Mesenchymal stem cell (in vitro differentiated cells and primary cell): ENCODE results near the gene STEAP1B.
"Not testable (repeated sequence)": the region's sequence is repeated elsewhere in the genome, so short reads cannot be mapped to it uniquely, and the experiment has no call there.

Source experiments
- DNase-seq: peaks from one replicate; pipeline ENCODE4 v3.0.0-alpha.2; 2013
- H2AFZ ChIP-seq: one replicate; pipeline ENCODE4 v1.6.1; 2013; ENCODE audit warnings: low read depth, mild to moderate bottlenecking, control low read depth, inconsistent platforms, low read length, moderate library complexity
- H2AK5ac ChIP-seq: 2 replicates; pipeline ENCODE4 v1.6.1; 2013; ENCODE audit warnings: low read length, moderate library complexity, mild to moderate bottlenecking, inconsistent platforms; ENCODE audit not compliant: severe bottlenecking
- H2BK120ac ChIP-seq: one replicate; pipeline ENCODE4 v1.6.1; 2013; ENCODE audit warnings: low read depth, mild to moderate bottlenecking, inconsistent platforms, low read length, moderate library complexity
- H2BK12ac ChIP-seq, 2 experiments: one replicate each; pipeline ENCODE4 v1.6.1; 2013; ENCODE audit warnings: inconsistent platforms in 2 of 2, low read length in 2 of 2, mild to moderate bottlenecking in 2 of 2, moderate library complexity in 2 of 2, control low read depth in 1 of 2
- H2BK15ac ChIP-seq: one replicate; pipeline ENCODE4 v1.6.1; 2013; ENCODE audit warnings: mild to moderate bottlenecking, low read depth, inconsistent platforms; ENCODE audit not compliant: poor library complexity, severe bottlenecking
- H2BK5ac ChIP-seq: 2 replicates; pipeline ENCODE4 v1.6.1; 2013; ENCODE audit warnings: low read depth, mild to moderate bottlenecking, low read length, control low read depth, inconsistent platforms; ENCODE audit not compliant: poor library complexity, severe bottlenecking
- H3K14ac ChIP-seq, 2 experiments: one replicate each; pipeline ENCODE4 v1.6.1; 2013; ENCODE audit warnings: inconsistent platforms in 2 of 2, low read length in 2 of 2, control low read depth in 1 of 2, mild to moderate bottlenecking in 1 of 2, moderate library complexity in 1 of 2
- H3K18ac ChIP-seq, 2 experiments: one replicate each; pipeline ENCODE4 v1.6.1; 2013; ENCODE audit warnings: inconsistent platforms in 2 of 2, low read length in 2 of 2, control low read depth in 1 of 2, low read depth in 1 of 2, mild to moderate bottlenecking in 1 of 2
- H3K23ac ChIP-seq, 2 experiments: one replicate each; pipeline ENCODE4 v1.6.1; 2013; ENCODE audit warnings: inconsistent platforms in 2 of 2, low read length in 2 of 2, mild to moderate bottlenecking in 2 of 2, moderate library complexity in 2 of 2, control low read depth in 1 of 2
- H3K27ac ChIP-seq: 2 replicates; pipeline ENCODE4 v1.5.1; 2013; ENCODE audit warnings: mild to moderate bottlenecking, moderate library complexity, low read length, control low read depth, inconsistent platforms; ENCODE audit not compliant: poor library complexity, severe bottlenecking
- H3K27me3 ChIP-seq, 2 experiments: 2 replicates each; pipeline versions ENCODE4 v1.6.1 to v1.7.0; 2013; ENCODE audit warnings: low read length in 2 of 2, mild to moderate bottlenecking in 2 of 2, moderate library complexity in 2 of 2, control low read depth in 1 of 2, inconsistent platforms in 1 of 2; ENCODE audit not compliant: control insufficient read depth in 1 of 2, insufficient read depth in 1 of 2
- H3K36me3 ChIP-seq, 2 experiments: 2 replicates each; pipeline versions ENCODE4 v1.6.1 to v1.7.0; 2013; ENCODE audit warnings: low read length in 2 of 2, control low read depth in 1 of 2, inconsistent platforms in 1 of 2, low read depth in 1 of 2, mild to moderate bottlenecking in 1 of 2; ENCODE audit not compliant: insufficient read depth in 2 of 2, control insufficient read depth in 1 of 2
- H3K4ac ChIP-seq, 2 experiments: one replicate each; pipeline ENCODE4 v1.6.1; 2013; ENCODE audit warnings: inconsistent platforms in 2 of 2, low read length in 2 of 2, mild to moderate bottlenecking in 2 of 2, moderate library complexity in 2 of 2, control low read depth in 1 of 2, low read depth in 1 of 2
- H3K4me1 ChIP-seq: 2 replicates; pipeline ENCODE4 v1.6.1; 2013; ENCODE audit warnings: low read depth, low read length, control low read depth; ENCODE audit not compliant: control insufficient read depth, insufficient read depth
- H3K4me2 ChIP-seq: 2 replicates; pipeline ENCODE4 v1.6.1; 2013; ENCODE audit warnings: low read length, mild to moderate bottlenecking, inconsistent platforms; ENCODE audit not compliant: poor library complexity, severe bottlenecking
- H3K4me3 ChIP-seq, 2 experiments: 2 replicates each; pipeline versions ENCODE4 v1.5.1 to v1.7.0; 2013; ENCODE audit warnings: low read length in 2 of 2, mild to moderate bottlenecking in 2 of 2, control low read depth in 1 of 2, low read depth in 1 of 2; ENCODE audit not compliant: insufficient read depth in 1 of 2
- H3K79me1 ChIP-seq: replicated peaks from 2 replicates; pipeline ENCODE4 v1.6.1; 2013; ENCODE audit warnings: mild to moderate bottlenecking, control low read depth, low read length, inconsistent platforms; ENCODE audit not compliant: poor library complexity, severe bottlenecking
- H3K9ac ChIP-seq: 2 replicates; pipeline ENCODE4 v1.7.0; 2013; ENCODE audit warnings: mild to moderate bottlenecking, low read length, moderate library complexity
- H3K9me3 ChIP-seq: 2 replicates; pipeline ENCODE4 v1.7.0; 2013; ENCODE audit warnings: mild to moderate bottlenecking, low read length; ENCODE audit not compliant: control insufficient read depth
- H4K8ac ChIP-seq: one replicate; pipeline ENCODE4 v1.6.1; 2013; ENCODE audit warnings: inconsistent platforms, mild to moderate bottlenecking, low read length, moderate library complexity
- H4K91ac ChIP-seq: one replicate; pipeline ENCODE4 v1.6.1; 2013; ENCODE audit warnings: mild to moderate bottlenecking, low read length, inconsistent platforms
- WGBS: methylation state at CpG from one replicate; pipeline ENCODE4 v1.1.7; 2013; ENCODE audit warnings: mixed read lengths; 5-methylcytosine and 5-hydroxymethylcytosine counted together

Gene STEAP1B

DNA sequence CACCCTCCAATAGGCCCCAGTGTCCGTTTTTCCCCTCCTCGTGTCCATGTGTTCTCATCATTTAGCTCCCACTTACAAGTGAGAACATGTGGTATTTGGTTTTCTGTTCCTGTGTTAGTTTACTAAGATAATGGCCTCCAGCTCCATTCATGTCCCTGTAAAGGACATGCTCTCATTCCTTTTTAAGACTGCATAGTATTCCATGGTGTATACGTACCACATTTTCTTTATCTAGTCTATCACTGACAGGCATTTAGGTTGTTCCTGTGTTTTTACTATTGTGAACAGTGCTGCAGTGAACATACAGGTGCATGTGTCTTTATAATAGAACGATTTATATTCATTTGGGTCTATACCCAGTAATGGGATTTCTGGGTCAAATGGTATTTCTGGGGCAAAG lies 63.4 kb downstream of the STEAP1B start:
- H2BK120ac ChIP-seq, H3K27ac ChIP-seq, H2BK5ac ChIP-seq, H3K14ac ChIP-seq, H3K4me3 ChIP-seq, H2BK15ac ChIP-seq, H3K36me3 ChIP-seq, H4K8ac ChIP-seq, H3K9ac ChIP-seq, H2AFZ ChIP-seq, H2BK12ac ChIP-seq, H2AK5ac ChIP-seq, H4K91ac ChIP-seq, H3K4me1 ChIP-seq, H3K4ac ChIP-seq, H3K18ac ChIP-seq, DNase-seq, H3K27me3 ChIP-seq, H3K79me1 ChIP-seq, H3K23ac ChIP-seq, H3K4me2 ChIP-seq: not testable (repeated sequence)
- 100% methylated on average over 1 of the region's 4 CpGs for WGBS
- peaks cover 13% of the 10 kb centered on the region for H3K9me3 ChIP-seq

DNA sequence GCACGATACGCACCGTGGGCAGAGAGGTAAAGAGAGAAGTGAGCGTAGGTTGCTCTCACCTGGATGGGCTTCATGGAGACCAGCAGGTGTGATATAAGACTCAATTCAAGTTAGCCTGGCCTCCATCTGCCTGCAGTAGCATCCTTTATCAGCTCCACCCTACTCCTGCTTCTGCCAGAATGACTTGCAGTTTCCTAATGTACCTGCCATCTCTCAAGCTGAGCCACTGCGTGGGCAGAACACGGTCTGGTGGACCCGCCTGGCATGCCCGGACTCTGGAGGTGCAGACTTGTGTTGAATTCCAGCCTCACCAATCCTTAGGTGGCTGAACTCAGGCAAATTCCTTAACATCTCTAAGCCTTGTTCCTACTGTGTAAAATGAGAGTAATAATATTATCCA lies 64.3 kb downstream of the STEAP1B start:
- Histone ChIP-seq H3K4me3 (no peak overlapping the region), H4K91ac (no peak overlapping the region), H3K27me3 (no peaks in the 10 kb centered on the region), H2AK5ac (no peak overlapping the region), H2BK15ac (no peak overlapping the region), H4K8ac (no peak overlapping the region), H3K4me2 (no peak overlapping the region), H3K18ac (no peak overlapping the region), H2BK120ac (no peak overlapping the region), H3K9me3 (peaks cover 13% of the 10 kb centered on the region), H3K23ac (no peak overlapping the region), H3K9ac (no peak overlapping the region), H3K36me3 (no peaks in the 10 kb centered on the region), H2BK12ac (no peak overlapping the region), H3K4me1 (peaks cover 8% of the 10 kb centered on the region), H3K4ac (no peak overlapping the region), H2BK5ac (no peak overlapping the region), H3K14ac (no peak overlapping the region), H2AFZ (peak overlapping the region; percentile 51), H3K79me1 (no peaks in the 10 kb centered on the region), H3K27ac (no peak overlapping the region)
- WGBS: 96% methylated on average over 8 of the region's 8 CpGs
- DNase-seq: no peak

DNA sequence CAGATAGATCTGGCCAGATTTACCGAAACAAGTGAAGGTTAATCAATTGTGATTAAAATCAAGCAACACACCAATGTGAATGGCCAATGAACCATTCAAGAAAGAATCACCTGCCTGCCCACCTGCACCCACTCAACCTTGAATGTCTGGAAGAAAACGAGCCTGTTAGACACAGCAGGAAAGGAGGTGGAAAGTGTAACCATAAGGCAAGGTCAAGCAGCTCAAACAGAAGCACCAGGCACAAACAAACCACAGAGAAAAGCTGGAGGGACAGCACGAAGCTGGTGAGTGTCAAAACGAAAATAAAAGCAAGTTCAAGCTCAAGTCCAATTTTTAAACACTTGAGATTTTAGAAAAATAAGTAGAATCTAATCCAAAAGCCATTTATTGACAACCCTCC lies 64.9 kb downstream of the STEAP1B start:
- no peak overlapping the region for H4K91ac ChIP-seq
- H2BK15ac ChIP-seq: no peak overlapping the region
- H3K9ac ChIP-seq: no peak overlapping the region
- H3K4me3 ChIP-seq: no peak overlapping the region
- H3K79me1 ChIP-seq: no peaks in the 10 kb centered on the region
- H2BK12ac ChIP-seq: no peak overlapping the region
- no peak overlapping the region for H2BK120ac ChIP-seq
- H3K27ac ChIP-seq: no peak overlapping the region
- H3K14ac ChIP-seq: no peak overlapping the region
- WGBS: 53% methylated on average over 4 of the region's 4 CpGs
- no peak overlapping the region for H2AK5ac ChIP-seq
- H3K4me2 ChIP-seq: no peak overlapping the region
- H3K36me3 ChIP-seq: no peaks in the 10 kb centered on the region
- DNase-seq: no peak
- peaks cover 8% of the 10 kb centered on the region for H3K4me1 ChIP-seq
- no peaks in the 10 kb centered on the region for H3K27me3 ChIP-seq
- H3K18ac ChIP-seq: no peak overlapping the region
- no peak overlapping the region for H3K23ac ChIP-seq
- no peak overlapping the region for H3K4ac ChIP-seq
- H2BK5ac ChIP-seq: no peak overlapping the region
- H3K9me3 ChIP-seq: peaks cover 13% of the 10 kb centered on the region
- H2AFZ ChIP-seq: no peak overlapping the region
- H4K8ac ChIP-seq: no peak overlapping the region

GRCh38 chr7:22433710-22434460 lies 66.1 kb downstream of the STEAP1B start:
- no peak overlapping the region for H3K4ac ChIP-seq
- H3K27ac ChIP-seq: no peak overlapping the region
- no peak overlapping the region for H2BK12ac ChIP-seq
- no peak overlapping the region for H4K8ac ChIP-seq
- no peak for DNase-seq
- H2BK15ac ChIP-seq: no peak overlapping the region
- no peak overlapping the region for H2AK5ac ChIP-seq
- peaks cover 8% of the 10 kb centered on the region for H3K4me1 ChIP-seq
- H2AFZ ChIP-seq: no peak overlapping the region
- no peak overlapping the region for H4K91ac ChIP-seq
- H3K4me2 ChIP-seq: no peak overlapping the region
- H2BK120ac ChIP-seq: no peak overlapping the region
- no peak overlapping the region for H3K4me3 ChIP-seq
- 52% methylated on average over 11 of the region's 11 CpGs for WGBS
- no peaks in the 10 kb centered on the region for H3K27me3 ChIP-seq
- no peak overlapping the region for H3K18ac ChIP-seq
- H3K9ac ChIP-seq: no peak overlapping the region
- H3K36me3 ChIP-seq: no peaks in the 10 kb centered on the region
- no peak overlapping the region for H3K23ac ChIP-seq
- peaks cover 10% of the 10 kb centered on the region for H3K9me3 ChIP-seq
- no peak overlapping the region for H2BK5ac ChIP-seq
- H3K14ac ChIP-seq: no peak overlapping the region
- no peaks in the 10 kb centered on the region for H3K79me1 ChIP-seq
